ENCODE measurements around the gene SIPA1. TPM values are rescaled to one million over a fixed set of nuclear protein-coding genes. Genes with fewer than 3 reads are reported as not detected.

The SIPA1 gene
- total and polyA plus RNA-seq, 8 donors = 40.5 to 107 (median 47.8) TPM

DNA sequence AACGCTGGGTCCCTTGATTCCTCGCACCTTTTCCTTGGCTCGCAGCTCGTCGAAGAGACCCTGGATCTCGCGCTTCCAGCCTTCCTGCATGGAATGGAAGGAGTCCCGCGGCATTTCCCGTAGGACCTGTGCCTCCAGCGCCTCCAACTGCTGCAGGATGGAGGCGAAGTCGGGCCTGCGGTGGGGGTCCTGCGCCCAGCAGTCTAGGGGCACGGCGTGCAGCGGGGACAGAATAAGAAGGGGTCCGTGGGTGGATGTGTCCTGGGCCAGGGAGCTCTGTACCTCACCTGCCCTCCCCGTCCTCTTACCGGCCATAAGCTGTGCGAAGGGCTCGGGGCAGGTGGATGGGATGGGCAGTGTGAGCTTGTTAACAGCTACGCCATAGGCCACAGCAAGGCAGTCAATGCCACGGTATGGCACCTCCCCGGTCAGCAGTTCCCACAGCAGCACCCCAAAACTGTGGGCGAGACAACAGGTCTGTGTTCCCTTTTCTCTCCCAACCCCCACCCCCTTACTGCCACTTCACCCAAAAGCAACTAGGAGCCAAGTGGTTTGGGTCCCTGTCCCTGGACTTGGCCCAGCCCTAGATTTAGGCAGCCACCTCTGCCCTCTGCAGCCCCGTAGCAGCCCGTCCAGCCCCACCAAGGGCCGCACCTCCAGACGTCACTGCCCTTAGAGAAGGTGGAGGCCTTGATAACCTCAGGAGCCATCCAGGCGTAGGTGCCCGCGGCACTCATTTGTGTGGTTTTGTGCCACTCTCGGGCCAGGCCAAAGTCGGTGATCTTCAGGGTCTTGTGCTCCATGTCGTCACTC, 30.1 kb upstream of the SIPA1 start:
- H3K27me3 ChIP-seq = no peaks in the 10 kb centered on the region
- DNase-seq (no peak), ATAC-seq (no peak)
- intact Hi-C loops (cut with DNase I) = no loop called here
- TF ChIP-seq, protein P1, sequence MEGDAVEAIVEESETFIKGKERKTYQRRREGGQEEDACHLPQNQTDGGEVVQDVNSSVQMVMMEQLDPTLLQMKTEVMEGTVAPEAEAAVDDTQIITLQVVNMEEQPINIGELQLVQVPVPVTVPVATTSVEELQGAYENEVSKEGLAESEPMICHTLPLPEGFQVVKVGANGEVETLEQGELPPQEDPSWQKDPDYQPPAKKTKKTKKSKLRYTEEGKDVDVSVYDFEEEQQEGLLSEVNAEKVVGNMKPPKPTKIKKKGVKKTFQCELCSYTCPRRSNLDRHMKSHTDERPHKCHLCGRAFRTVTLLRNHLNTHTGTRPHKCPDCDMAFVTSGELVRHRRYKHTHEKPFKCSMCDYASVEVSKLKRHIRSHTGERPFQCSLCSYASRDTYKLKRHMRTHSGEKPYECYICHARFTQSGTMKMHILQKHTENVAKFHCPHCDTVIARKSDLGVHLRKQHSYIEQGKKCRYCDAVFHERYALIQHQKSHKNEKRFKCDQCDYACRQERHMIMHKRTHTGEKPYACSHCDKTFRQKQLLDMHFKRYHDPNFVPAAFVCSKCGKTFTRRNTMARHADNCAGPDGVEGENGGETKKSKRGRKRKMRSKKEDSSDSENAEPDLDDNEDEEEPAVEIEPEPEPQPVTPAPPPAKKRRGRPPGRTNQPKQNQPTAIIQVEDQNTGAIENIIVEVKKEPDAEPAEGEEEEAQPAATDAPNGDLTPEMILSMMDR (IDR thresholded peaks at IDR 0.05) = no peak
- H3K27ac ChIP-seq = peak overlapping the region in 1 of 2 donors; percentile 53
- peaks cover 0 to 76% of the 10 kb centered on the region in 2 donors for H3K36me3 ChIP-seq
- peak overlapping the region in 1 of 2 donors; percentile 17 for H3K4me3 ChIP-seq
- H3K9me3 ChIP-seq = no peaks in the 10 kb centered on the region
- peaks cover 37 to 62% of the 10 kb centered on the region in 2 donors for H3K4me1 ChIP-seq

DNA sequence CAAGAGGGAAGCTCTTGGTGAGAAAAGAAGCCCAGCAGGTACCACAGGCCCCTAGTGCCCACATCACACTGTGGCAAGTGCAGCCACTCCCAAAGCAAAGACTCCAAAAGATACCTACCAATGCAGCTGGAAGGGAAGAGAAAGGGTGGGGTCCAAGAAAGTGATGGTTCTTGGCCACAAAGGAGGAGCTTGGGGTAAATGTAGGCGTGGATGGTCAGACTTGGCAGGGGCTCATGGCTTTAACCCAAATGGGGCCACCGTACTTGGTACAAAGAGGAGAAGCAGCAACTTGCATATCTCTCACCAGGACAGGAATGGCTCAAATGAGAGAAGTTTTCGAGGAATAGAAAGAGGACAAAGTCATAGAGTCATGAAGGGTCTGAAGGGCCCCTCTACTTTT, 28.7 kb upstream of the SIPA1 start:
- H3K27me3 ChIP-seq = no peaks in the 10 kb centered on the region
- no peak for ATAC-seq
- TF ChIP-seq, protein P1 (IDR thresholded peaks at IDR 0.05) = no peak
- intact Hi-C loops (cut with DNase I) = no loop called here
- H3K36me3 ChIP-seq = peaks cover 0 to 62% of the 10 kb centered on the region in 2 donors
- DNase-seq = no peak
- H3K4me1 ChIP-seq = peaks cover 43 to 68% of the 10 kb centered on the region in 2 donors
- H3K4me3 ChIP-seq = peak overlapping the region in 1 of 2 donors; percentile 72
- H3K9me3 ChIP-seq = no peaks in the 10 kb centered on the region
- H3K27ac ChIP-seq = peak overlapping the region in 1 of 2 donors; percentile 40

DNA sequence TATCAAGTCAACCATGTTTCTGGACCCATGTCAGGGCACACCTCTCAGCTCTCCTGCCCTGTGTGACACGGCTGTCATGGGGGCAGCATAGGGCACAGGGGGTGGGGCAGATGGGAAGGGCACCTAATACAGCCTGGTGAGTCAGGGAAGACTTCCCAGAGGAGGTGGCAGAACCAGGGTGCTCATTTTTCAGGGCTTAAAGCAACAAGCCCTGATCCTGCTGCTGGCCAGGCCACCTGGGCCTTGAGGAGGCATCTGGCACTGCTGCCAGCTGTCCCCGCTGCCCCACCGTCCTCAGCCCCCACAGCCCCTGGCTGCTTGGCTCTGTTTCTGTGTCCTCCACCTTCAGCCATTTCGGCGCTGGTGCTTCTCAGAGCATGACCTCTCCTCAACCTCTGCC, 28.2 kb upstream of the SIPA1 start:
- TF ChIP-seq, protein P1 (IDR thresholded peaks at IDR 0.05) = no peak
- no peaks in the 10 kb centered on the region for H3K9me3 ChIP-seq
- intact Hi-C loops (cut with DNase I) = no loop called here
- ATAC-seq (no peak), DNase-seq (no peak)
- peak overlapping the region in 1 of 2 donors; percentile 72 for H3K4me3 ChIP-seq
- no peaks in the 10 kb centered on the region for H3K27me3 ChIP-seq
- peak overlapping the region in 1 of 2 donors; percentile 84 for H3K27ac ChIP-seq
- peaks cover 0 to 57% of the 10 kb centered on the region in 2 donors for H3K36me3 ChIP-seq
- peaks cover 43 to 68% of the 10 kb centered on the region in 2 donors for H3K4me1 ChIP-seq

DNA sequence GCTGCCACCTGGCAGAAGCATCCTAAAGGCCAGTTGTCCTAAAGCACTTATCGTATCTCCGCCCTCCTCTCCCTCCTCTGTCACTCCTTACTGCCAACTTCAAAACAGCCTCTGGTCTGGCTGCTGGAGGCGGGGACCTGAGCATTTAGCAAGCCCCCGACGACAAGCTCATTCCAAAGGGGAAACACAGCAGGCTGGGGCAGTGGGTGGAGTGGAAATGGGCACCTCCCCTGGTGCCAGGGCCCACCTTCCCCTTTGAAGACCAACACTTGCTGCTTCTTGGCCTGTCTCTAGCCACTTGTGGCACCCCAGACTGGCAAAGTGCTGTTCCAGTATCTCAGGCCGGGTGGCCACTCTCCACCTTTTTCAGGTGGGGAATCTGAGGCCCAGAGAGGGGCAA, 27.5 kb upstream of the SIPA1 start:
- H3K4me3 ChIP-seq = peak overlapping the region in 1 of 2 donors; percentile 72

More for the DNA sequence above, 27.5 kb upstream of the SIPA1 start:
- intact Hi-C loops (cut with DNase I) = no loop called here
- peak overlapping the region; percentile 84 to 89 for H3K27ac ChIP-seq
- no peak for DNase-seq
- H3K9me3 ChIP-seq = no peaks in the 10 kb centered on the region
- TF ChIP-seq, protein P1 (IDR thresholded peaks at IDR 0.05) = no peak
- no peaks in the 10 kb centered on the region for H3K27me3 ChIP-seq
- peaks cover 43 to 68% of the 10 kb centered on the region in 2 donors for H3K4me1 ChIP-seq
- no peak for ATAC-seq
- peaks cover 0 to 50% of the 10 kb centered on the region in 2 donors for H3K36me3 ChIP-seq
